ENCODE results near the gene ANGEL1.

The ANGEL1 gene

DNA sequence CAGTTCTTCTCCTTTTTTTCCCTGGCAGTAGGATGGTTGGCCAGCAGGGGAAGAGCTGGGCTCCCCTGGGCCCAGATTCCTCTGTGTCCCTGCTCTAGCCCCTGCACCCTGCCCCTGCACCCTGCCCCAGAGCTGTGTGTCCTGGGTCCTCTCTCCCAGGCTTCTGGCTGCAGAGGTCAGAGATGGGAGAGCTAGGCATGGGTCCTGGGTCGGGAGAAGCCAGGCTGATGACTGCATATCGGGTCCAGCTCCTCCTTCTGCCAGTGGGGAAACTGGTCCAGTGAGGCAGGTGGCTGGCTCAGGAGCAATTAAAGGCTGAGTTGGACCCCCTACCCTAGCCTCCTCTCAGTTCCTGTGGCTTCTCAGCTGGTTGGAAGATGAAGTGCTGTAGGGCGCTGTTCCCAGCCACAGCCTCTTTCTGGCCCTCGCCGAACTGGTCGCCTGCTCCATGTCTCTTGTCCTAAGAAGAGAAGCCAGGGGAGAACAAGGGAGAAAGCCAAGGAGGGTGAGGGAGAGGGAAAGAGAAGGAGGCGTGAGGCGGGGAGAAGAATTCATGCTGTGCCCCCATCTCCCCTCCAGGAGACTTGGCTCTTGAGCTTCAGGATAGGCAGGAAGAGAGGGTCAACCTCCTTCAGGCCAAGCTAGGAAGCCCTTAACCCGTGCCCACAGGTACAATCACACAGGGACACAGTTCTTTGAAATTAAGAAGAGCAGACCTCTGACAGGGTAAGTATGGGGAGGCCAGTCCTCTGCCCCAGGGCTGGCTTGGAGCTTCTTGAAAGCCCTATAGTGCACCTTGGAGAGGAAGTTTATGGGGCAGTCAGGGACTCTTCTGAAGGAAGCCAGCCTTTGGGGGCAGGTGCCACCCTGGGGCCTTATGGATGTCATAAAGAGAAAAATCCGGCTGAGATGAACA is 41.9 kb downstream of the ANGEL1 start:
- no peak overlapping the region for H3K27ac Mint-ChIP-seq
- peaks cover 16 to 46% of the 10 kb centered on the region in 2 donors for H3K4me1 Mint-ChIP-seq
- no peak overlapping the region for H3K4me3 Mint-ChIP-seq
- no peak for ATAC-seq (replicated peaks)
- H3K9me3 Mint-ChIP-seq: no peaks in the 10 kb centered on the region
- peaks cover 9 to 30% of the 10 kb centered on the region in 2 donors for H3K27me3 Mint-ChIP-seq
- no peaks in the 10 kb centered on the region for H3K36me3 Mint-ChIP-seq
- no peak for DNase-seq

DNA sequence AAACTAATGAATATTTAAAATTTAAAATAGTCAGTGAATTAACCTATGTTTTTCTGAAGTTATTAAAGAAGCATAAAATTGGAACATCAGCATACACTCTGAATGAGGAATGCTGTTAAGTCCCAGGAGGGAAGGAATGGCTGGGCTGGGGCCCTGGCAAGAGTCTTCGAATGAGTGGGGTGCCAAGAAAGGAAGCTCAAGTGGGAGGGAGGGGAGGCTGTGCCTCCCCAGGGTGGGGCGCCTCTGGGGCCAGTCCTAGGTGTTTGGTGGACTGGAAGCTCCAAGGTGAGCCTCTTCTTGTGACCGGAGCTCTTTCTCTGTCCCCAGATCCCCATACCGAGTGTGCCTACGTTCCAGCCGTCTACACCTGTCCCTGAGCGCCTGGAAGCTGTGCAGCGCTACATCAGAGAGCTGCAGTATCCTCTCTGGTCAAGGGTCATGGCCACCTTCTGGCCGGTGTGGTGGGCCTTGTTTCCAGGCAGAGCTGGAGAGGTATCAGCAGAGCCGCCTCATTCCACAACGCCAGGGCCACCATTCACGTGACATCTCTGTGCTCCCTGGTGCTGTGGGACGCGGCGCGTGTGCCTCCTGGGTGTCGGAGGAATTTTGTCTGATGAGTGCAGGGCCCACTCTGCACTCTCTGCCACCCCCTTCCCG is 42.9 kb downstream of the ANGEL1 start:
- H3K4me1 Mint-ChIP-seq: peaks cover 16 to 46% of the 10 kb centered on the region in 2 donors
- no peaks in the 10 kb centered on the region for H3K36me3 Mint-ChIP-seq
- ATAC-seq (replicated peaks) (no peak), DNase-seq (no peak)
- H3K9me3 Mint-ChIP-seq: no peaks in the 10 kb centered on the region
- H3K4me3 Mint-ChIP-seq: no peak overlapping the region
- H3K27ac Mint-ChIP-seq: no peak overlapping the region
- H3K27me3 Mint-ChIP-seq: peaks cover 19 to 41% of the 10 kb centered on the region in 2 donors

DNA sequence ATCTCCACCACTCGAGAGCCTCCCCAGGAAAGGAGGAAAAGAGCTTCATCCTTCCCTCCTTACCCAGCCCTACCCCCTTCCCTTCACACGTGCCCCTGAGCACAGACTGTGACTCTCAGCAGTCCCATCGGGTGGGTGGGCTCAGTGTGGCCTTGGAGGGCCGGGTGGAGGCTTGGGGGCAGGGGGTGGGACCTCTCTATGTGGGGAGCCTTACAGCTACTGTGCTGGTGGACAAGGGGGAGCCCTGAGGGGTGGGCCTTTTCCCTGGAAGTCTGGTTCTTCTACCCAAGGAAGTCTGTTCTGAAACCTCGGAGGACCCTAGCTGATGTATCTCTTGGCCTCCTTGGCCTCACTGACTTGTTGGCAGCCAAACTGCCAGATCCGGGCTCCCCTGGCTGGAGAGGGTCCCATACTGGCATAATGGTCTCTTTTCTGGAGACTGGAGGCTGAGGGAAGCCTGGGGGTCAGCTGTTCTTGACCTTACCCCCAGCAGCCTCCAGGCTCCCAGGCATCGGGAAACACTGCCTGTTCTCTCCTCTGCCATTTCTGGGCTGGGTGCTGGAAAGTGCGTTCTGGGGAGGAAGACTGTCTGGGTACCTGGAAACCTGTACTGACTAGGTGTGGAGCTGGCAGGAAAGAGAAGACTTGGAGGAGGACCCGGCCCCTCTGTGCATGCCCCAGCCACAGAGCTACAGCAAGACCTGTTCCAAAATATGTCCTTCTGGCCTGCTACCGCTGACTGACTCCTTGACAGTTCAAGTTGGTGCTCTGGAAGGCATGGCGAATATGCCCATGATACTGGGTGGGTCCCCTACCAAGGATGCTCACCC is 43.8 kb downstream of the ANGEL1 start:
- no peaks in the 10 kb centered on the region for H3K36me3 Mint-ChIP-seq
- DNase-seq: no peak
- peak overlapping the region; percentile 58 to 64 for H3K4me3 Mint-ChIP-seq
- H3K4me1 Mint-ChIP-seq: peaks cover 17 to 45% of the 10 kb centered on the region in 2 donors
- H3K27me3 Mint-ChIP-seq: peaks cover 21 to 49% of the 10 kb centered on the region in 2 donors
- H3K9me3 Mint-ChIP-seq: no peaks in the 10 kb centered on the region
- peak in 1 of 2 donors; percentile 26 for ATAC-seq (replicated peaks)
- peak overlapping the region; percentile 88 for H3K27ac Mint-ChIP-seq

DNA sequence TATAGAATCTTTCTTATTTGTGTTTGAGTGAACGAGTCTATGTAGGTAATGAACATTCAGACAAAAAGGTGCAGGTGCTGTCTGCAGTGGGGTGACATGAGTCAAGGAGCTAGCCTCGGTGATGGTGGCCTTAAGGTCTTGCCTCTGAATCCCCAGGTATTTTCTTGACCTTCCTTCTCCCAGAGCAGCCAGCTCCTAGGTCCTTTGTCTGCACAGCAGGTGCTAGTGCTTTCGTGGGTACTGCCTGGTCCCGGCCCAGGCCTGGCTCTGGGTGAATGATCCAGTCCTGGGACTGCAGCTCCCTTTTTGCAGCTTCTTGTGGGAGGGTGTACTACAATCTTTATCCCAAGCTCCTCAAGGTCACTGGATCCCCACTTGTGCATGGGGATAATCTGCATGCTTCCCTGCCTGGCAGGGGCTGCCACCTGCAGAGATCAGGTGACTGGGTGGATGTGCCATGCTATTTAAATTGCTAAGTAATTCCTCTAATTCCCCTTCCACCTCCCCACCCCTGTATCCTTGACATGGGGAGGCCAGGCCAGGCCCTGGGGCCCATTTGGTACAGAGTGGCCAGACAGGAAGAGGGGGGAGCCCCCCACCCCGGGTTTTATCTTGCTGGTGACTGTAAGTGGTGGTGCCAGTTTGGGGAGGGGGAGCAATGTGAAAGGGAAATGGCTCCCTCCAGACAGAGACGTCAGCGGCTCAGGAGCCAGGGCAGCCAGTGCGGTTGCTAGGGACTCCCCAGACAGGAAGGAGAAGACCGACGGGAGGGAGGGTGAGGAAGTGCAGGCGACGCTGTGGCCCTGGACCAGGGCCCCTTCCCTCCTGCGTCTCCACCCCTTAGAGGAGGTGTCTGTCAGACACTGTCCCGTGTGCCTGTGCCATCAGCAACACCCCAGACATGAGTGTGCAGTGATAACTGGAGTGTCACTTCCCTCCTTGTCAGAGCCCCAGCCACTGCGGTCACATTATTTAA is 44.7 kb downstream of the ANGEL1 start:
- Mint-ChIP-seq H3K4me1 (peaks cover 17 to 37% of the 10 kb centered on the region in 2 donors), H3K9me3 (no peaks in the 10 kb centered on the region), H3K27ac (peak overlapping the region; percentile 88), H3K27me3 (peaks cover 29 to 58% of the 10 kb centered on the region in 2 donors), H3K4me3 (peak overlapping the region; percentile 58 to 64), H3K36me3 (no peaks in the 10 kb centered on the region)
- DNase-seq (peak; percentile 73), ATAC-seq (replicated peaks) (peak; percentile 98 to 99)

DNA sequence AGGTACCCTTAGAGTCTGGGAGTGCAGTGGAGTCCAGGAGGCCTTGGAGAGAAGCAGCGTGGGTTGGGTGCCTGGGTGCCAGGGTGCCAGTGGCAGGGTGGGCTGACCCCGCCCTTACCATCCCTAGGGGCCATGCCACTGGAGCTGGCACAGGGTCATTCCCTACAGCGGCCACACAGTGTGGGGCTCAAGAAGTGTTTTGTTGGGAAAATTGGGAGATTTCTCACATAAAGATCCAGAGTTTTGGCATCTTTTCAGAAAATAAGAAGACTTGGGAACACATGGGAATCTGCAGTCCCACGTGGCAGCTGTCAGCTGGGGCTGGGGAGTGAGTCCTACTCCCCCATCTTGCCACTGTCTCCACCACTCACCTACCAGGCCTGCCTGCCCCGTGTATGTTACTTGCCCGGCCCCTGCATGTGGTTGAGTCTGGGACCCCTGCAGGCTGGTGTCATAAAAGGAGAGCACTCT is 47.2 kb downstream of the ANGEL1 start:
- Mint-ChIP-seq H3K27ac (no peak overlapping the region), H3K4me3 (no peak overlapping the region), H3K27me3 (peaks cover 40 to 56% of the 10 kb centered on the region in 2 donors), H3K9me3 (no peaks in the 10 kb centered on the region), H3K36me3 (no peaks in the 10 kb centered on the region), H3K4me1 (peaks cover 13 to 26% of the 10 kb centered on the region in 2 donors)
- DNase-seq (no peak), ATAC-seq (replicated peaks) (no peak)

DNA sequence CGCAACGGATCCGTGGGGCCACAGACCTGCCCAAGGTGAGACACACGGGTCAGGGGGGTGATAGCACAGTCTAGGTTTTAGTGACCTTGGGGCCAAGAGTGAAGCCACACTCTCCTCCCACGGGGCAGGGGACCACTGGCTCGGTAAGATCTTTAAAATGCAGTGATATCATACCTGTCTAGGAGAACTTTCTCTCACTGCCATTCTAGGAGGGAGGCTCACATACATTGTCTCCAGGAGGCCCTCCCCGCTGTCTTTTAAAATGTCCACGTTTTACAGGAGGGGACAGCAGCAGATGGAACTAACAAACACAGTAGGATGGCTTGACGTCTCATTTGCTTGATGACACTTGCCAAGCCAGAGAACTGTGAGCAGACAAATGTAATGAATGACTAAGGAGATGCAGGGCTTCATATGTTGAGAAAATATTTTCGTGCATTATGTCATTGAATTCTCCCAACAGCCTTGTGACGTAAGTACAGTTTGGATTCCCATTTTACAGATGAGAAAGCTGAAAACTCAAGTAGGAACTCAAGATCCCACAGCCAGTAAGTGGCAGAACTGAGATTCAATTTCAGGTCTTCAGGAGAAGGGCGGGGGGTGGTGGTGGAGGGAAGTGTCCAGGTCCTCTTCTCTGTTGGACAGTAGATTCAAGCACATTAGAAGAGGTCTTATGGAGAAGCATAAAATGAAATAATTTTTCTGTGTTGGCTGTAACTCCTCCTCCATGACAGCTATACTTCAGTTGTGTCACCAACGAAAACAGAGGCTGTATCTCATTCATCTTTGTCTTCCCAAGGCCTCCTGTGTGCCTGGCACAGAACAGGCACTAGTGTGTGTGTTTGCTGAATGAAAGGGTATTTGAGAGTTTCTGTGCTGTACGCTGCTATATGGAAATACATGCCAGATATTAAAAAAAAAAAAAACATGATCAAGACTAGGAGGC is 49.3 kb downstream of the ANGEL1 start:
- Mint-ChIP-seq H3K36me3 (no peaks in the 10 kb centered on the region), H3K27me3 (peaks cover 45 to 67% of the 10 kb centered on the region in 2 donors), H3K9me3 (no peaks in the 10 kb centered on the region), H3K27ac (no peak overlapping the region), H3K4me3 (no peak overlapping the region), H3K4me1 (peaks cover 12 to 18% of the 10 kb centered on the region in 2 donors)
- no peak for DNase-seq
- ATAC-seq (replicated peaks): no peak

DNA sequence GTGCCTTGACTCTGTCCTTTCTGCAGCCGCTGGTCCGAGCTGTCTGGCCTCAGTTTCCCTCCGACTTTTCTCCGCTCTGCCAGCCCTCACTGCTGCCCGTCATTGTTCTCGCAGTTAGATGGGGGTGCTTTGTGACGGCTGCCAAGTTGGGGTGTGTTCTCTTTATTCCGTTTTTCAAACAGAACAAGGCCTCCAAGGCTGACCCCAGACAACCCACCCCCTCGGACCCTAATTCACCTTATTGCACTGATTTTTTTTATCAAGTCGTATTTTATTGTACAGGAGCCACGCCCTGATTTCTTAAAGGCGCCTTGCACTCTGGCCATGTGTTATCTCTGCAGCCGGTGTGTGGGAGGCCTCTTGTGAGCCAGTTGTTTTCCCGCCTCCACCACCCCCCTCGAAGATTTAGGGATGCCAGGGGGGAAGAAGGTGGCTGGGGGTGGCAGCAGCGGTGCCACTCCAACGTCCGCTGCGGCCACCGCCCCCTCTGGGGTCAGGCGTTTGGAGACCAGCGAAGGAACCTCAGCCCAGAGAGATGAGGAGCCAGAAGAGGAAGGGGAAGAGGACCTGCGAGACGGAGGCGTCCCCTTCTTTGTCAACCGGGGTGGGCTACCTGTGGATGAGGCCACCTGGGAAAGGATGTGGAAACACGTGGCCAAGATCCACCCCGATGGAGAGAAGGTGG is 50.1 kb downstream of the ANGEL1 start:
- no peak overlapping the region for H3K27ac Mint-ChIP-seq
- peak overlapping the region; percentile 83 to 86 for H3K4me3 Mint-ChIP-seq
- no peaks in the 10 kb centered on the region for H3K9me3 Mint-ChIP-seq
- peaks cover 6 to 10% of the 10 kb centered on the region in 2 donors for H3K4me1 Mint-ChIP-seq
- H3K27me3 Mint-ChIP-seq: peaks cover 51 to 74% of the 10 kb centered on the region in 2 donors
- H3K36me3 Mint-ChIP-seq: no peaks in the 10 kb centered on the region
- DNase-seq (no peak), ATAC-seq (replicated peaks) (no peak)

DNA sequence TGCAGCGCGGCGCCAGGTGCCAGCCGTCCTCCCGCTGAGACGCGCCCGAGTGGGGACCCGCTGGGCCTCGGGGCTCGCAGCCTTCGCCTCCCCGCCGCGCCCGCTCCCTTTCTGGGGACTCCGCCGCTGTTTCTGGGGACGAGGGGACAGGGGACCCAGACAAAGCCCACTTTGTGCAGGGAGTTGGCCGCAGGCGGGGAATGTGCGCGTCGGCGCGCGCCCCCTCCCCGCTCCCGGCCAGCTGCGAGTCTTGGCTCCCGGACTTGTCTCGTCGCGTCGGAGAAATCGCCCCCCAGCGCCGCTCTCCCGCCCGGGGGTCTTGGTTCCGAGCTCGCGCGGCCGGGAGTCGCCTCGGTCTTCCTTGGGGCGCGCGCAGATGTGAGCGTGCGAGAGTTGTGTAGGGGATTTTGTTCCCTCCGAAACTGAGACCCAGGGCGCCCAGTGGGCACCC is 50.7 kb downstream of the ANGEL1 start:
- H3K4me1 Mint-ChIP-seq: peaks cover 6 to 10% of the 10 kb centered on the region in 2 donors
- peaks cover 51 to 75% of the 10 kb centered on the region in 2 donors for H3K27me3 Mint-ChIP-seq
- ATAC-seq (replicated peaks): peak; percentile 8 to 25
- no peak overlapping the region for H3K27ac Mint-ChIP-seq
- H3K36me3 Mint-ChIP-seq: no peaks in the 10 kb centered on the region
- H3K4me3 Mint-ChIP-seq: peak overlapping the region; percentile 83 to 86
- no peaks in the 10 kb centered on the region for H3K9me3 Mint-ChIP-seq
- DNase-seq: no peak

DNA sequence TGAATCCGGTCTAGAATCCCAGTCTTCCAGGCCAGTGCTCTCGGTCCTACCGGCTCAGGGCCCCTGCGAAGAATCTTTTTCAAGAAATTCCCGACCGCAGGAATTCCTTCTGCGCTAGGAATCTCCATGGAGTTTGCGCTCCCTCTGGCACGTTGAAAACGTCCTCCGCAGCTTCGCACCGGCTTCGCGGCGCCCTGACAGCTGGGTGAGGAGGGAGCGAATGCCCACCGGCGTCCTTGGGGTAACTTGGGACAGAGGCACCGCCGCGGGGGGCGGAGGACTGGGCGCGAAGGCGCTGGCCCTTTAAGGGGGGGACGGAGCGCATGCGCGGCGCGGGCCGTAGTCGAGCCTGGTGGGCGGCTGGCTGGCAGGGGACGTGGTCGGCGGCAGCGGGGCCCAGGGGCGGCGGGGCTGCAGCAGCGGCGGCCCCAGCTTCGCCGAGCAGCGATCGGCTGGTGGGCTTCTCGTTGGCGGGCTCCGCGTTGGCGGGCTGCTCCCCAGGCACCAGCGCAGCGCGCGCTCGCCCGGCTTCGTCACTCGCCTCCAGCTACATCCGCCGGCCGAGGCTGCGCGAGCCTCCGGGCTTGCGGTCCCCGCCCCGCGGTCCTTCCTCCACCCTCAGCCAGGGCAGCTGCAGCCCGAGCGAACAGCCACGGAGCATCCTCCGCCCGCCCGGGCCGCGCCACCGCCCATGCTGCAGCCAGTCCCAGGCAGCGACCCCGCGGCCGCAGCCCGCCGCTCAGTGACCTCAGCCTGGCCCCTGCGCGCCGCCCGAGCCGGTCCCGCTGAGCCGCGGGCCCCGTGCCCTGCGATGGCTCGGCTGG is 51.3 kb downstream of the ANGEL1 start, which contains the start of gene VASH1:
Gene VASH1, plus strand, starts transcription at position 333 of the 824 bp plus-strand sequence. CDS start 1,354 bp downstream, outside the sequence.
- ATAC-seq (replicated peaks) (peak; percentile 91 to 92), DNase-seq (peak; percentile 67)
- Mint-ChIP-seq H3K36me3 (no peaks in the 10 kb centered on the region), H3K4me1 (peaks cover 6 to 10% of the 10 kb centered on the region in 2 donors), H3K4me3 (peak within 1 kb of the TSS; percentile 83 to 86), H3K27ac (no peak within 1 kb of the TSS), H3K9me3 (no peaks in the 10 kb centered on the region), H3K27me3 (peaks cover 51 to 81% of the 10 kb centered on the region in 2 donors)

DNA sequence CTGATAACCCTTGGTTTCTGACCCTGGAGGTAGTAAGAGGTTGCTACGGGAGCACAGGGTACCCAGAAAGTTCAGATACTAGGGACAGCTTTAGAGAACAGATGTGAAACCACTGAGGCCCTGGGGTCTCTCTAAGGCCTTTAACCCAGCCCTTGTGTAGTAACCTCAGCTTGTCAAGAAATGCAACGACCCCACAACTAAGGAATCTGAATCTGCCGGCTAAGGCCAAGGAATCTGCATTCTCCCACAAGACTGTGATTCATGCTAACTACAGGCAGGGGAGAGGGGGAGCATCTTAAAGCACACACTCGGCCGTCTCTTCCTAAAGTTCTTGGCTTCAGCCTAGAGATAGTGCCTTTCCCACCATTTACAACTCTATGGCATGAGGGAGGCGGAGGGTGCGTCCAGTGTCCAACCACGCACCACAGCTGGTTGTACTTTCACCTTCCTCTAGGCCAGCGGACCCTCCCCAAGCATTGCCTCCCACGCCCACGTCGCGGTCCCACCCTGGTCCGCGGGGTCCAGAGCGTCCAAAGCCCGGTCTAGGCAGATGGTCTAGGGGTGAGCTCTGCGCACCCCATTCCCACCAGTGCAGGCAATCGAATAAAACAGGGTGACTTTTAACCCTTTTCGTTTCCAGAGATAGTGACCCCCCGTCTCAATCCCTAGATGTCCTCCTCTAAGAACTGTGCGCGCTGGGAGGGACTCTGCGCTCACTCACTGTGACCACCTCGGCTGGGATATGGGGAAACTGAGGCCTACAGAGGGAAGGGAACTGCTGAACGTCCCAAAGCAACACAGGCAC is 52.1 kb downstream of the ANGEL1 start:
- peaks cover 54 to 80% of the 10 kb centered on the region in 2 donors for H3K27me3 Mint-ChIP-seq
- H3K36me3 Mint-ChIP-seq: no peaks in the 10 kb centered on the region
- peak overlapping the region; percentile 73 to 86 for H3K4me3 Mint-ChIP-seq
- H3K9me3 Mint-ChIP-seq: no peaks in the 10 kb centered on the region
- ATAC-seq (replicated peaks) (no peak), DNase-seq (no peak)
- no peak overlapping the region for H3K27ac Mint-ChIP-seq
- H3K4me1 Mint-ChIP-seq: peaks cover 6 to 10% of the 10 kb centered on the region in 2 donors
